ENCODE results near the gene ARHGEF11.
"Not testable (repeated sequence)": the region's sequence is repeated elsewhere in the genome, so short reads cannot be mapped to it uniquely, and the experiment has no call there.

DNA sequence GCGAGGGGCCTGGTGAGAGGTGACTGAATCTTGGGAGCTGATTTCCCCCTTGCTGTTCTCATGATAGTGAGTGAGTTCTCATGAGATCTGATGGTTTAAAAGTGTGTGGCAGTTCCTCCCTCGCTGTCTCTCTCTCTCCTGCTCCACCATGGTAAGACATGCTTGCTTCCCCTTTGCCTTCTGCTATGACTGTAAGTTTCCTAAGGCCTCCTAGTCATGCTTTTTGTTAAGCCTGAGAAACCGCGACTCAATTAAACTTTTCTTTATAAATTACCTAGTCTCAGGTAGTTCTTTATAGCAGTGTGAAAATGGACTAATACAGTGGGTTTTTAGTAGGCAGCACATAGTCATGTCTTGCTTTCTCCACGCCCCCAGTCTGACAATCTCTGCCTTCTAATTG lies 10.2 kb upstream of the ARHGEF11 start:
- TF ChIP-seq CTCF (IDR thresholded peaks at IDR 0.05; ENCODE audit: low read depth, low read length, poor library complexity, severe bottlenecking); EZH2phosphoT487 (IDR thresholded peaks at IDR 0.05; ENCODE audit: borderline replicate concordance, low read length): not testable (repeated sequence)

All from DOHH2 (cell line).